IMR-90 (cell line): Measurements from ENCODE around the gene FN3KRP. TPM values are rescaled to one million over a fixed set of nuclear protein-coding genes. Genes with fewer than 3 reads are reported as not detected.

Source experiments
- microRNA-seq, 2 experiments: library from miRNA; stranded (forward) in 1 of 2; unstranded in 1 of 2; fragments of 10-50 nt in 1 of 2; fragments of <30 nt in 1 of 2; gene quantifications in 1 of 2; microRNA quantifications in 1 of 2; one replicate each; pipeline versions ENCODE3 to v1.1.0; 2013 to 2020; ENCODE audit not compliant: insufficient read depth in 1 of 2, insufficient read length in 1 of 2, unreplicated experiment in 1 of 2
- polyA plus RNA-seq, 3 experiments: library from polyadenylated mRNA; depleted of rRNA; stranded (reverse); fragments of >200 nt; gene quantifications; 2 replicates each; pipeline ENCODE4 v1.2.3, GENCODE V29; 2012; ENCODE audit warnings: low replicate concordance in 1 of 3
- small RNA-seq, 5 experiments: library from RNA; depleted of rRNA; stranded (forward); fragments of <200 nt; gene quantifications; one replicate each; pipeline ENCODE3, GENCODE V24; 2012
- total RNA-seq: library from RNA; depleted of rRNA; stranded (reverse); fragments of >200 nt; gene quantifications from 2 replicates; pipeline ENCODE4 v1.2.3, GENCODE V29; 2012; rRNA removed

The FN3KRP gene
- total and polyA plus RNA-seq, 2 of the 4 experiments (the other 2 are of a cell fraction): 18.6 to 20.3 TPM

Small RNA genes lying within 50 kb of the gene (microRNA-seq; reads per million reads assigned to microRNA genes)
- gene MIR4525: 0 reads per million in 2 experiments

Small RNA genes lying within 50 kb of the gene (small RNA-seq; reads per million reads assigned to genes)
- 0 to 0.76 (median 0) reads per million in 5 experiments for gene MIR4525

Other genes starting within 250 kb of the FN3KRP start
- gene FOXK2, start 197.0 kb upstream of the FN3KRP start, total RNA-seq: 12.5 and 16.1 TPM in 2 replicates
- 20.0 and 23.9 TPM in 2 replicates for gene FOXK2, start 197.0 kb upstream of the FN3KRP start, polyA plus RNA-seq (2012; rRNA removed)
- gene WDR45B, start 68.3 kb upstream of the FN3KRP start, total RNA-seq: 65.8 and 98.2 TPM in 2 replicates
- 99.1 and 110 TPM in 2 replicates for gene WDR45B, start 68.3 kb upstream of the FN3KRP start, polyA plus RNA-seq (2012; rRNA removed)
- gene RAB40B, start 18.0 kb upstream of the FN3KRP start, total RNA-seq: 10.8 and 14.9 TPM in 2 replicates
- gene RAB40B, start 18.0 kb upstream of the FN3KRP start, polyA plus RNA-seq (2012; rRNA removed): 20.0 and 26.1 TPM in 2 replicates
- 0.83 and 0.90 TPM in 2 replicates for gene FN3K, start 18.9 kb downstream of the FN3KRP start, total RNA-seq
- 2.0 and 2.9 TPM in 2 replicates for gene FN3K, start 18.9 kb downstream of the FN3KRP start, polyA plus RNA-seq (2012; rRNA removed)
- 21.7 and 21.9 TPM in 2 replicates for gene TBCD, start 35.4 kb downstream of the FN3KRP start, total RNA-seq
- 54.5 and 68.0 TPM in 2 replicates for gene TBCD, start 35.4 kb downstream of the FN3KRP start, polyA plus RNA-seq (2012; rRNA removed)
- gene ZNF750, start 123.3 kb downstream of the FN3KRP start, total RNA-seq: not detected in 2 replicates
- gene ZNF750, start 123.3 kb downstream of the FN3KRP start, polyA plus RNA-seq (2012; rRNA removed): not detected in 2 replicates